OCI-LY7 (cell line): Measurements from ENCODE around the gene C12orf75. TPM values are rescaled to one million over a fixed set of nuclear protein-coding genes. Genes with fewer than 3 reads are reported as not detected.

Experiments used
- BruUV-seq: library from RNA; stranded (reverse); fragments of 400-500 nt; replicated peaks from 2 replicates; lab custom pipeline; 2021; lab: Mats Ljungman, UMichigan
- CTCF ChIA-PET: fragments of 300-600 bp; sonication (Branson Sonifier 250); formaldehyde crosslinking; loops from one replicate; lab custom pipeline; 2022; ENCODE audit warnings: antibody characterized with exemption; ENCODE audit not compliant: unreplicated experiment; lab: Charles Lee
- POLR2A ChIA-PET: fragments of 300-600 bp; sonication (Branson Sonifier 250); formaldehyde crosslinking; loops from one replicate; lab custom pipeline; 2022; ENCODE audit warnings: antibody characterized with exemption; lab: Charles Lee
- DNase-seq: peaks from one replicate; pipeline ENCODE4 v3.0.0-alpha.2; 2015; ENCODE audit warnings: low spot score
- H2AFZ ChIP-seq: fragments of 200-600 bp; sonication (generic), shearing (Covaris generic); 2 replicates; pipeline ENCODE4 v1.6.1; 2014; ENCODE audit warnings: mild to moderate bottlenecking, antibody characterized with exemption, low read length, moderate library complexity
- H3K27ac ChIP-seq: fragments of 200-600 bp; sonication (generic); 2 replicates; pipeline ENCODE4 v1.5.1; 2014; ENCODE audit warnings: mixed run types, low read depth, mild to moderate bottlenecking, moderate library complexity, low read length, inconsistent platforms; ENCODE audit not compliant: poor library complexity, severe bottlenecking
- H3K36me3 ChIP-seq: fragments of 200-600 bp; sonication (generic); 2 replicates; pipeline ENCODE4 v1.6.1; 2014; ENCODE audit warnings: mild to moderate bottlenecking, antibody characterized with exemption, low read length, moderate library complexity, mixed read lengths; ENCODE audit not compliant: insufficient read depth
- H3K4me1 ChIP-seq: fragments of 200-600 bp; sonication (generic); 2 replicates; pipeline ENCODE4 v1.5.1; 2014; ENCODE audit warnings: mild to moderate bottlenecking, low read length; ENCODE audit not compliant: insufficient read depth, poor library complexity, severe bottlenecking
- H3K4me2 ChIP-seq: fragments of 200-600 bp; sonication (generic); 2 replicates; pipeline ENCODE4 v1.6.1; 2014; ENCODE audit warnings: mild to moderate bottlenecking, low read length
- H3K4me3 ChIP-seq: fragments of 200-600 bp; sonication (generic); 2 replicates; pipeline ENCODE4 v1.5.1; 2014; ENCODE audit warnings: mild to moderate bottlenecking, low read depth, low read length; ENCODE audit not compliant: poor library complexity, severe bottlenecking
- H3K79me2 ChIP-seq: fragments of 200-600 bp; sonication (generic); 2 replicates; pipeline ENCODE4 v1.6.1; 2016; ENCODE audit warnings: low read depth, mild to moderate bottlenecking, low read length, moderate library complexity, mixed read lengths; ENCODE audit not compliant: insufficient read depth
- H3K9me2 ChIP-seq: fragments of 200-600 bp; sonication (generic); 2 replicates; pipeline ENCODE4 v1.6.1; 2016; ENCODE audit warnings: mild to moderate bottlenecking, low read length, mixed read lengths; ENCODE audit not compliant: insufficient read depth
- H3K9me3 ChIP-seq: fragments of 200-600 bp; sonication (generic); 2 replicates; pipeline ENCODE4 v1.6.1; 2014; ENCODE audit warnings: mild to moderate bottlenecking, mixed run types, low read length, mixed read lengths
- H4K20me1 ChIP-seq: fragments of 200-600 bp; sonication (generic); 2 replicates; pipeline ENCODE4 v1.6.1; 2014; ENCODE audit warnings: mild to moderate bottlenecking, antibody characterized with exemption, low read length, moderate library complexity, mixed read lengths; ENCODE audit not compliant: insufficient read depth
- CTCF ChIP-seq: fragments of 200-600 bp; sonication (generic); conservative IDR thresholded peaks from 2 replicates; pipeline ENCODE4 v1.5.1; 2014; ENCODE audit warnings: mild to moderate bottlenecking, antibody characterized with exemption, low read length, moderate library complexity, mixed read lengths
- EZH2phosphoT487 ChIP-seq: fragments of 200-600 bp; sonication (generic); IDR thresholded peaks from 2 replicates; pipeline ENCODE4 v1.6.1; 2018; ENCODE audit warnings: low read depth, borderline replicate concordance, mild to moderate bottlenecking, mixed run types, antibody characterized with exemption, low read length, moderate library complexity, mixed read lengths
- intact Hi-C: fragments of 100-400 bp; cut with micrococcal nuclease; formaldehyde crosslinking; loops from one replicate; pipeline ENCODE4 v1.10.0; 2022; ENCODE audit not compliant: unreplicated experiment
- total RNA-seq, 2 experiments: library from RNA; depleted of rRNA in 1 of 2; stranded (reverse); fragments of >200 nt in 1 of 2; shearing (Covaris generic) in 1 of 2; gene quantifications; 2 replicates each; pipeline ENCODE4 v1.2.3, GENCODE V29; 2014 to 2022

The C12orf75 gene
- total RNA-seq, 2 experiments from 2014 or later = 147 to 505 TPM

DNA sequence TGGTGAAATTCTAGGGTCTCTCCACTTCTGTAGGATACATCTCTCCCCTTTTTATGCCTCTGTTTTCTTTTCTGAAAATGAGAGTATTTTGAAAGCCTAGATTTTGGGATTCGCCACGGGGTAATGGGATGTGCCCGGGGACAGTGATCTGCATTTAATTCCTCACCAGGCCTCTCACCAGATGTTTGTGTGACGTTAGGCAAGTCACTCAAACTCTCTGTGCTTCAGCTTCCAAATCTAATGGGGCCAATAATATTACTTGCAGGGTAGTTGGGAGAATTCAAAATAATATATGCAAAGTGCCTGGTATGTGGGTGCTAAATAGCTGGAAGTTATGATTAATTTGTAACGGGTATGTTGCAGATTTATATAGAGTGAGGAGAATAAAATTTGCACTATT, 78.8 kb downstream of the C12orf75 start:
- CTCF ChIA-PET = no interaction called here
- BruUV-seq = no TSS peak

GRCh38 chr12:105409801-105410471, 79.4 kb downstream of the C12orf75 start:
- ChIA-PET CTCF (no interaction called here), POLR2A (interaction anchor here (0.7 kb wide), 1 partner anchor 239 kb away, joined by 3 read pairs; no protein-coding TSS in a partner anchor)
- H3K4me2 ChIP-seq = no peak overlapping the region
- no peak overlapping the region for H2AFZ ChIP-seq
- H3K79me2 ChIP-seq = no peaks in the 10 kb centered on the region
- no peak for TF ChIP-seq CTCF
- TF ChIP-seq EZH2phosphoT487 = no peak
- H3K9me2 ChIP-seq = no peaks in the 10 kb centered on the region
- no peaks in the 10 kb centered on the region for H3K4me1 ChIP-seq
- no peak overlapping the region for H3K4me3 ChIP-seq
- H3K9me3 ChIP-seq = no peaks in the 10 kb centered on the region
- BruUV-seq = no TSS peak
- H4K20me1 ChIP-seq = no peaks in the 10 kb centered on the region
- H3K36me3 ChIP-seq = no peaks in the 10 kb centered on the region
- DNase-seq = no peak
- intact Hi-C loops = no loop called here
- H3K27ac ChIP-seq = no peak overlapping the region

More for the DNA sequence above, 78.8 kb downstream of the C12orf75 start:
- no peak for DNase-seq
- no peaks in the 10 kb centered on the region for H3K36me3 ChIP-seq
- TF ChIP-seq CTCF (no peak), EZH2phosphoT487 (no peak)
- H3K9me2 ChIP-seq = no peaks in the 10 kb centered on the region
- no peak overlapping the region for H3K4me3 ChIP-seq
- no peak overlapping the region for H3K4me2 ChIP-seq
- no peaks in the 10 kb centered on the region for H4K20me1 ChIP-seq
- no peaks in the 10 kb centered on the region for H3K4me1 ChIP-seq
- H3K9me3 ChIP-seq = no peaks in the 10 kb centered on the region
- no peaks in the 10 kb centered on the region for H3K79me2 ChIP-seq
- H2AFZ ChIP-seq = no peak overlapping the region
- no peak overlapping the region for H3K27ac ChIP-seq
- intact Hi-C loops = no loop called here
- POLR2A ChIA-PET = interaction anchor here (0.7 to 1.2 kb wide), 3 partner anchors 10 to 238 kb away, joined by 3 read pairs; no protein-coding TSS in a partner anchor

DNA sequence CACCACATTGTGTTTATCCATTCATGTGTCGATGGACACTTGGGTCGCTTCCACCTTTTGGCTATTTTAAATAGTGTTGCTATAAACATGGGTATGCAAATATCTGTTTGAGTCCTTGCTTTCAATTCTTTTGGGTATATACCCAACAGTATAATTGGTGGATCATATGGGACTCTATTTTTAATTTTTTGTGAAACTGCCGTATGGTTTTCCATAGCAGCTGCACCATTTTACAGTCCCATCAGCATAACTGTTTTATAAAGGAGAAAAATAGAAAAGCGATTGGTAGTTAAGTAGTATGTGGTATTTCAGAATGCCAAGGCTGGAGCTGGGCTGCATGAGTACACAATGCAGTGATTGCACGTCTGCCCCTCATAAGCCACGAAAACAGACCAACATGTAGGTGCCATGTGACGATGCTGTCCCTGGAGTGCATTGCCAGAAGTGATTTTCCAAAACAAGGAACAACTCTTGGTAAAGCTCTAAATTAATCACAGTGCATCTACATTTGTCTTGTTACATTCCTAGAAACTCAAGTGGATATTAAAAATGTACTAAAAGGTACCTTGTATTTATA, 83.5 kb downstream of the C12orf75 start:
- H4K20me1 ChIP-seq = no peaks in the 10 kb centered on the region
- ChIA-PET CTCF (interaction anchor here (0.9 kb wide), 1 partner anchor 721 kb away, joined by 3 read pairs; no protein-coding TSS in a partner anchor), POLR2A (no interaction called here)
- DNase-seq = no peak
- no peaks in the 10 kb centered on the region for H3K36me3 ChIP-seq
- H3K9me2 ChIP-seq = no peaks in the 10 kb centered on the region
- TF ChIP-seq CTCF (no peak), EZH2phosphoT487 (no peak)
- no peaks in the 10 kb centered on the region for H3K79me2 ChIP-seq
- H3K4me3 ChIP-seq = no peak overlapping the region
- H3K4me2 ChIP-seq = no peak overlapping the region
- BruUV-seq = no TSS peak
- H3K27ac ChIP-seq = no peak overlapping the region
- intact Hi-C loops = no loop called here
- H3K4me1 ChIP-seq = no peaks in the 10 kb centered on the region
- no peaks in the 10 kb centered on the region for H3K9me3 ChIP-seq
- no peak overlapping the region for H2AFZ ChIP-seq
